ENCODE measurements around the gene PARD3. TPM values are rescaled to one million over a fixed set of nuclear protein-coding genes. Genes with fewer than 3 reads are reported as not detected.

PARD3 gene
- total RNA-seq, 1 experiment from 2014 or later, result 46.3 TPM

DNA sequence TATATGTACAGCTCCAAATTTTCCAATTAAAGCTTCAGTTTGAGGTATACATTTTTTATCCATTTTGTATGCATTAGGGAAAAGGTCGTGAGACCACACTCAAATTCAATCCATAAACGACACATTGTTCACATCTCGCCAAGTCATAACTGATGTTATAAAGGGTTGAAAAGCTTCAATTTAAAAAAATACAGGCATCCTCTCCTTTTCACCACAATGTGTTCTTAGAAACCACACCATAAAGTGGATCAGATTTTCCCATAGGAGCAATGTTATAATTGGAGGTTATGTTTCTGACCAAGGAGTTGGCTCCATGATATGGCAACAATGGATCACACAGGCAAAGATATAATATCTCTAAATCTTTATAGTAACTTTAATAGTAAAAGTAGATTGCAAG, 663.6 kb downstream of the PARD3 start:
- no peak for DNase-seq (ENCODE audit: low read depth, low spot score)
- no peak overlapping the region for H3K27ac ChIP-seq (ENCODE audit: low read depth, low read length)
- H3K27me3 ChIP-seq (ENCODE audit: insufficient read depth, low read length), result no peaks in the 10 kb centered on the region
- H3K9me3 ChIP-seq (ENCODE audit: control insufficient read depth in 1 of 2, insufficient read depth in 1 of 2, low read depth in 1 of 2, low read length in 2 of 2), result no peaks in the 10 kb centered on the region
- no peaks in the 10 kb centered on the region for H3K9me2 ChIP-seq (ENCODE audit: insufficient read depth)
- H3K4me2 ChIP-seq (ENCODE audit: low read length), result no peak overlapping the region
- POLR2A ChIA-PET, result no interaction called here
- H3K9ac ChIP-seq (ENCODE audit: low read length), result no peak overlapping the region
- BruUV-seq (replicated peaks), result no TSS peak
- no peak overlapping the region for H3K4me3 ChIP-seq (replicated peaks in 1 of 2; ENCODE audit: low read depth in 1 of 2, low read length in 2 of 2)
- H3K36me3 ChIP-seq (ENCODE audit: control insufficient read depth in 1 of 2, insufficient read depth in 2 of 2, low read length in 2 of 2), result no peaks in the 10 kb centered on the region
- intact Hi-C loops (cut with micrococcal nuclease), result no loop called here
- no peak overlapping the region for H2AFZ ChIP-seq (ENCODE audit: low read depth, low read length, poor library complexity, severe bottlenecking)
- TF ChIP-seq, protein P1, sequence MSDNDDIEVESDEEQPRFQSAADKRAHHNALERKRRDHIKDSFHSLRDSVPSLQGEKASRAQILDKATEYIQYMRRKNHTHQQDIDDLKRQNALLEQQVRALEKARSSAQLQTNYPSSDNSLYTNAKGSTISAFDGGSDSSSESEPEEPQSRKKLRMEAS (IDR thresholded peaks at IDR 0.05), result no peak
- TF ChIP-seq SP1 (IDR thresholded peaks at IDR 0.05; ENCODE audit: low read depth) (no peak), CBX3 (IDR thresholded peaks at IDR 0.05; ENCODE audit: low read depth) (no peak), ZFX (IDR thresholded peaks at IDR 0.05) (no peak), ELF1 (IDR thresholded peaks at IDR 0.05; ENCODE audit: borderline replicate concordance, low read depth) (no peak), RAD21 (IDR thresholded peaks at IDR 0.05; ENCODE audit: low read depth) (no peak), POLR2A (IDR thresholded peaks at IDR 0.05; ENCODE audit: borderline replicate concordance, extremely low read depth, insufficient read depth, insufficient read length) (no peak)
- H3K4me1 ChIP-seq (ENCODE audit: control insufficient read depth in 1 of 2, insufficient read depth in 2 of 2, low read length in 2 of 2), result no peaks in the 10 kb centered on the region
- no peaks in the 10 kb centered on the region for H3K79me2 ChIP-seq (ENCODE audit: insufficient read depth, low read length)
- no peaks in the 10 kb centered on the region for H4K20me1 ChIP-seq (ENCODE audit: insufficient read depth)
- no peak for ATAC-seq
- CTCF ChIA-PET, result no interaction called here
- RAD21 ChIA-PET (ENCODE audit: low non-redundant PET in 1 of 2, low total read pairs in 2 of 2, uncharacterized antibody in 2 of 2, unreplicated experiment in 2 of 2), result no interaction called here

DNA sequence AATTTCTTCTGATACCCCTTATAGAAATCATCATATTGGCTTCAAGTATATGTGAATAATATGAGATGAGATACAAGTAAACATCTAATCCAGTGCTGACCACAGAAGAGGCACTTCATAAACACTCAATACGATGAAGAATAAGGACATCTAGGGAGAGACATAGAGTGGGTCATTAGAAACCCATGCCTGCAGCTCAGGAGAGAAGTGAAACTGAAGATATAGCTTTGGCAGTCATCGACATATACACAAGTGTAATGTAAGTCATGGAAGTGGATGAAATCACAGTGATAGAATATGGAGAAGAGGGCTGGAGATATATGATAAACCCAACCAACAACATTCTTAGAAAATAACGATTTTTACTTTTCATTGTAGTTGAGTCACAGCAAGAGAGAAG, 665.0 kb downstream of the PARD3 start:
- no peaks in the 10 kb centered on the region for H4K20me1 ChIP-seq (ENCODE audit: insufficient read depth)
- no TSS peak for BruUV-seq (replicated peaks)
- ChIA-PET RAD21 (ENCODE audit: low non-redundant PET in 1 of 2, low total read pairs in 2 of 2, uncharacterized antibody in 2 of 2, unreplicated experiment in 2 of 2) (no interaction called here), POLR2A (no interaction called here), CTCF (no interaction called here)
- no peaks in the 10 kb centered on the region for H3K36me3 ChIP-seq (ENCODE audit: control insufficient read depth in 1 of 2, insufficient read depth in 2 of 2, low read length in 2 of 2)
- no peak overlapping the region for H3K4me2 ChIP-seq (ENCODE audit: low read length)
- H3K9ac ChIP-seq (ENCODE audit: low read length), result no peak overlapping the region
- no peaks in the 10 kb centered on the region for H3K79me2 ChIP-seq (ENCODE audit: insufficient read depth, low read length)
- DNase-seq (ENCODE audit: low read depth, low spot score) (no peak), ATAC-seq (no peak)
- H3K4me1 ChIP-seq (ENCODE audit: control insufficient read depth in 1 of 2, insufficient read depth in 2 of 2, low read length in 2 of 2), result no peaks in the 10 kb centered on the region
- H3K4me3 ChIP-seq (replicated peaks in 1 of 2; ENCODE audit: low read depth in 1 of 2, low read length in 2 of 2), result no peak overlapping the region
- H3K9me3 ChIP-seq (ENCODE audit: control insufficient read depth in 1 of 2, insufficient read depth in 1 of 2, low read depth in 1 of 2, low read length in 2 of 2), result no peaks in the 10 kb centered on the region
- H2AFZ ChIP-seq (ENCODE audit: low read depth, low read length, poor library complexity, severe bottlenecking), result no peak overlapping the region
- intact Hi-C loops (cut with micrococcal nuclease), result no loop called here
- no peak overlapping the region for H3K27ac ChIP-seq (ENCODE audit: low read depth, low read length)
- no peaks in the 10 kb centered on the region for H3K9me2 ChIP-seq (ENCODE audit: insufficient read depth)
- no peaks in the 10 kb centered on the region for H3K27me3 ChIP-seq (ENCODE audit: insufficient read depth, low read length)
- TF ChIP-seq EZH2phosphoT487 (IDR thresholded peaks at IDR 0.05; ENCODE audit: borderline replicate concordance) (no peak), YY1 (IDR thresholded peaks at IDR 0.05; ENCODE audit: extremely low read depth, insufficient replicate concordance, low read depth, low read length) (no peak), EGR1 (IDR thresholded peaks at IDR 0.05; ENCODE audit: low read depth) (no peak), ZNF274 (IDR thresholded peaks at IDR 0.05; ENCODE audit: low read depth, low read length) (no peak), CEBPB (IDR thresholded peaks at IDR 0.05; ENCODE audit: low read depth) (no peak), TCF7L2 (IDR thresholded peaks at IDR 0.05; ENCODE audit: borderline replicate concordance, extremely low read depth, insufficient read depth, insufficient read length) (no peak), POLR2AphosphoS5 (IDR thresholded peaks at IDR 0.05; ENCODE audit: low read depth, low read length) (no peak)
- TF ChIP-seq, protein P2, sequence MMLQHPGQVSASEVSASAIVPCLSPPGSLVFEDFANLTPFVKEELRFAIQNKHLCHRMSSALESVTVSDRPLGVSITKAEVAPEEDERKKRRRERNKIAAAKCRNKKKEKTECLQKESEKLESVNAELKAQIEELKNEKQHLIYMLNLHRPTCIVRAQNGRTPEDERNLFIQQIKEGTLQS (IDR thresholded peaks at IDR 0.05), result no peak
- TF ChIP-seq, protein P1 (IDR thresholded peaks at IDR 0.05), result no peak
- TF ChIP-seq, protein P3, sequence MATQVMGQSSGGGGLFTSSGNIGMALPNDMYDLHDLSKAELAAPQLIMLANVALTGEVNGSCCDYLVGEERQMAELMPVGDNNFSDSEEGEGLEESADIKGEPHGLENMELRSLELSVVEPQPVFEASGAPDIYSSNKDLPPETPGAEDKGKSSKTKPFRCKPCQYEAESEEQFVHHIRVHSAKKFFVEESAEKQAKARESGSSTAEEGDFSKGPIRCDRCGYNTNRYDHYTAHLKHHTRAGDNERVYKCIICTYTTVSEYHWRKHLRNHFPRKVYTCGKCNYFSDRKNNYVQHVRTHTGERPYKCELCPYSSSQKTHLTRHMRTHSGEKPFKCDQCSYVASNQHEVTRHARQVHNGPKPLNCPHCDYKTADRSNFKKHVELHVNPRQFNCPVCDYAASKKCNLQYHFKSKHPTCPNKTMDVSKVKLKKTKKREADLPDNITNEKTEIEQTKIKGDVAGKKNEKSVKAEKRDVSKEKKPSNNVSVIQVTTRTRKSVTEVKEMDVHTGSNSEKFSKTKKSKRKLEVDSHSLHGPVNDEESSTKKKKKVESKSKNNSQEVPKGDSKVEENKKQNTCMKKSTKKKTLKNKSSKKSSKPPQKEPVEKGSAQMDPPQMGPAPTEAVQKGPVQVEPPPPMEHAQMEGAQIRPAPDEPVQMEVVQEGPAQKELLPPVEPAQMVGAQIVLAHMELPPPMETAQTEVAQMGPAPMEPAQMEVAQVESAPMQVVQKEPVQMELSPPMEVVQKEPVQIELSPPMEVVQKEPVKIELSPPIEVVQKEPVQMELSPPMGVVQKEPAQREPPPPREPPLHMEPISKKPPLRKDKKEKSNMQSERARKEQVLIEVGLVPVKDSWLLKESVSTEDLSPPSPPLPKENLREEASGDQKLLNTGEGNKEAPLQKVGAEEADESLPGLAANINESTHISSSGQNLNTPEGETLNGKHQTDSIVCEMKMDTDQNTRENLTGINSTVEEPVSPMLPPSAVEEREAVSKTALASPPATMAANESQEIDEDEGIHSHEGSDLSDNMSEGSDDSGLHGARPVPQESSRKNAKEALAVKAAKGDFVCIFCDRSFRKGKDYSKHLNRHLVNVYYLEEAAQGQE (IDR thresholded peaks at IDR 0.05; ENCODE audit: low read depth), result no peak

Data from HCT116 (cell line).